M059J (cell line): Measurements from ENCODE around the gene FOXD1. TPM values are rescaled to one million over a fixed set of nuclear protein-coding genes. Genes with fewer than 3 reads are reported as not detected.
"Not testable (repeated sequence)": the region's sequence is repeated elsewhere in the genome, so short reads cannot be mapped to it uniquely, and the experiment has no call there.

Experiments
- DNase-seq: peaks from one replicate; pipeline ENCODE4 v3.0.0-alpha.2; 2012; ENCODE audit warnings: low read depth
- total RNA-seq: library from RNA; depleted of rRNA; stranded (reverse); fragments of >200 nt; shearing (Covaris generic); gene quantifications from 2 replicates; pipeline ENCODE4 v1.2.3, GENCODE V29; 2014

FOXD1 gene
- total RNA-seq, 1 experiment from 2014 or later = 17.4 TPM

GRCh38 chr5:73464016-73464745, 15.6 kb upstream of the FOXD1 start:
- DNase-seq = peak; percentile 21

- DNase-seq = no peak
Observed at GRCh38 chr5:73460133-73460532, 11.6 kb upstream of the FOXD1 start.

GRCh38 chr5:73459366-73459765, 10.8 kb upstream of the FOXD1 start:
- DNase-seq = peak; percentile 46

GRCh38 chr5:73456462-73456861, 7.9 kb upstream of the FOXD1 start:
- DNase-seq = not testable (repeated sequence)

- peak; percentile 73 for DNase-seq
Observed at GRCh38 chr5:73454379-73455036, 5.9 kb upstream of the FOXD1 start.

GRCh38 chr5:73452215-73452614, 3.6 kb upstream of the FOXD1 start:
- no peak for DNase-seq

- peak; percentile 54 for DNase-seq
Observed at GRCh38 chr5:73451224-73452130, 2.9 kb upstream of the FOXD1 start.

GRCh38 chr5:73450672-73451223, 2.2 kb upstream of the FOXD1 start:
- no peak for DNase-seq

- DNase-seq = no peak
Observed at GRCh38 chr5:73450137-73450536, 1.6 kb upstream of the FOXD1 start.

- DNase-seq = peak; percentile 61
Observed at GRCh38 chr5:73447530-73448462, 781 bp downstream of the FOXD1 start.

- peak; percentile 28 for DNase-seq
Observed at GRCh38 chr5:73446631-73447529, 1.7 kb downstream of the FOXD1 start.

GRCh38 chr5:73445665-73446630, 2.6 kb downstream of the FOXD1 start:
- no peak for DNase-seq

GRCh38 chr5:73444499-73445438, 3.8 kb downstream of the FOXD1 start:
- DNase-seq = no peak

- DNase-seq = no peak
Observed at GRCh38 chr5:73443829-73444498, 4.6 kb downstream of the FOXD1 start.

- no peak for DNase-seq
Observed at GRCh38 chr5:73442996-73443627, 5.5 kb downstream of the FOXD1 start.

GRCh38 chr5:73442231-73442811, 6.3 kb downstream of the FOXD1 start:
- no peak for DNase-seq
